HG02623 (cell line): Measurements from ENCODE around the gene HPCAL4.

Experiments used
- ATAC-seq: cut with Tn5 transposase; IDR thresholded peaks from one replicate; pipeline ENCODE4 v1.9.1; 2021; ENCODE audit warnings: moderate library complexity; ENCODE audit not compliant: unreplicated experiment

The HPCAL4 gene

DNA sequence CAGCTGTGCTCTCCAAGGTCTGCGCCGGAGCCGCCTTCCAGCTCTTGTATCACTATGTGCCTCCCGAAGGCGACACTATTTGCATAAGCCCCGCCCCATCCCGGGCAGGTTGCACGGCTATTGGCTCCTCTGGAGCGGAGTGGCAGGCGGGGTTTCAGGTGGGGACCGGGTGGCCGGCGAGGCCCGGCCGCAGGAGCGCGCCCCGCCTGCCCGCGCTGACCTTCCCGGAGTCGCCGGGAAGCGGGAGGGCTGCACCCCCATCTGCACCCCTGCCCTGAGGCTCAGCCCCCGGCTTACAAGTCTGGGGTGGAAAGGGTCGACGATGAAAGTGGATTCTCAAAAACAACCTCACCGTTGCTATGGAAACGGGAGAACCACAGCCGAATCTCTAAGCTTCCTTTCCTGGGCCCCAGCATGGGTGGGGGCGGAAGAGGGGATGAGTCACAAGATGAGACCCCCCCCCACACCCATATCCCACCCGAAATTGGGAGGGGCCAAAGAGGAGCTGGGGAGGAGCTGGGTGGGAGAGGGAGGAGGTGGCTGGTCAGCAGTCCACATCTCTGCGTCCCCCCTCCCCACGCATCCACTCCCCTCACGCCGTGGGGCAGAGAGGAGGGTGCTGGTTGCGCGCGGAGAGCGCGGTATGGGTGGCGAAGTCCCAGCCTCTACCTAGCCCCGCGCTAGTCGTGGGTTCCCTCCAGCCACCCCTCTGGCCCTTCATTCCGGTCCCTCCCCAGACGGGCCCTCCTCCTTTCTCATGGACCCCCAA is at the start of gene HPCAL4:
HPCAL4 (minus strand) TSS at position 51 of the 769 bp plus-strand sequence. CDS start 6,830 bp downstream, outside the sequence.
- ATAC-seq, result peak; percentile 77

DNA sequence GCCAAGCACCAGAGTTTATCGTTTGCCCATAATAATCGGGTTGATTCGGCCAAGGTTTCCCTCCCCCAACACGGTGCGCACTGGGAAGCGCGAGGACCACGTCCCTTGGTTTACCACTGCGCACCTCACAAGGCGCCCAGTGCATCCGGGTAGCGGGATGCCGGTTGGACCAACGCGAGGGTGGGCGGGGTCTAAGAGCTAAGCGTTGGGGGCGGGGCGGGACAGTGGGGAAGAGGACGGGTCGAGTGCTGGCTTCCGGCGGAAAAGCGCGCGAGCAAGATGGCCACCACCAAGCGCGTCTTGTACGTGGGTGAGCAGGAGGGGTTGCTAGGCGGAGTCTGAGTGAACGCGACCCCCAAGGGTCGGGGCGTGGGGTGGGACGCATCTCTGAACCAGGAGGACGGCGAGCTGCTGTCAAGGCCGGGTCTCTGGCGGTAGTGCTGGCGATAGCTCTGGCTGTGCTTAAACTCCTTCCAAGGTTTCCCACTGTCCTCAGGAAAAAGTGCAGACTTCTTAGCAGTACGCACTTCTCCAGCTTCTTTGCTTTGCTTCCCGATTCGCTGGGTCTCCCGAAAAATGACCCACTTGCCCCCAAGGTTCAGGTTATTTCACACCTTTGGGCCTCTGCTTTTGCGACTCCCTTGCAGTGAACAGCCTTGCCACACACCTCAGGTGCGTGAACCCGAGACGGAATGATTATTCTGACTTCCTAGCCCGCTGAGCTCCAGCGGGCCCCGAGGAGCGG is 47.6 kb upstream of the HPCAL4 start, which contains the start of gene PPIE:
PPIE (plus strand) TSS at position 261 of the 745 bp plus-strand sequence; CDS start at position 280, 19 bp downstream.
- peak; percentile 75 for ATAC-seq

DNA sequence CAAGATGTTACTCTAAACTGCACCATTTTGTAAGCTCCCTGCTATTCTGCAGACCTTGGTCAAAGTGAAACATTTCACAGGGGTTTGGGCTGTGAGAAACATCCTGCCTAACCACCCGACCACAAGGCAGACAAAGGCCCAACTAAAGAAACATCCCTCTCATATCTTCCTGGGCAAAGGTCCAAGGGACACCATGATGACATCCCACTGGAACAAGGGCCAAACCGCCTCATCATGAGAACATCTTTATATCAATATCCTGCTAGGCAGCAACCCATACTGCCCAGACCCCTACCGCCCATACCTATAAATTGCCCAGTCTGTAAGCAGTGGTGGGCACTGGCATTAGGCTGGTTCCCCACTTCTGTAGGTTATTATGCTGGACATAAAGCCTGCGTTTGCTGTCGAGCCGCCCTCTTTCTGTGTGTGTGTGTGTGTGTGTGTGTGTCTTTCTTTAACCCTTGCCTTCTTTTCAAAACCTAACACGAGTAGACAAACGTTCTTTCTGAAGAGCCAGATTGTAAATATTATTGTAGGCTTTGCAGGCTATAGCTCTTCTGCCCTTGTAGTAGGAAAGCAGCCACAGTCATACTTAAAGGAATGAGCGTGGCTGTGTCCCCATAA is 46.4 kb upstream of the HPCAL4 start:
- no peak for ATAC-seq

DNA sequence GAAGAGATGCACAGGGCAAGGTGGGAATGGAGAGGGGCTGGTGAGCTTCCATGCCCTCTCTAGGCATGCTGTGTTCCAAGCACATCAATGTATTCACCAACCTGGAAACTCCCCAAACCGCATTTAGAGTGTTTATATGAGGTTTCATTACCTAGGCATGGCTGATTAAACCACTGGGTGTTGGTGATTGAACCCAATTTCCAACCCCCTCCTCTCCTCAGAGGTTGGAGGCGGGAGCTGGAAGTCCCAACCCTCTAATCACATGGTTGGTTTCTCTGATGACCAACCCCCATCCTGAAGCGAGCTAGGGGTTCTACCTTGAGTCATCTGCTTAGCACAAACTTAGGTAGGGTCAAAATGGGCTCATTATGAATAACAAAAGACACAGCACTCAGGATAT is 44.5 kb upstream of the HPCAL4 start:
- no peak for ATAC-seq

DNA sequence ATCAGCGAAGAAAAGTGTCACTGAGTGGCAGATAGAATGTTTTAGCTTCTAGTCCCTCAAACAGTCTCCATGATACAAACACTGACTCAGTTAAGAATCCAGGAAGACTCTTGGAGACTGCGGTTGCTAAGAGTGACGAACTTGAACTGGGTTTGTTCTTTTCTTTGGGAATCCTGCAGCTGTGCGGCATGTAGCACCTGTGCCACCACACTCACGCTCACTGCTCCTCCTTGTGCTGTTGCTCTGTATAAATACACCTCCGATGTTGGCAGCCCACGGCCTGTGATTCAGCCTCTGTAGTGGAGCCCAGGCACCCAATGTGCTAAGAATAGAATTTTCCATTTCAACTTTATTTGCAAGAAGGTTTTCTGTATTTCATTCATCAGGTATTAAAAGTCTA is 41.9 kb upstream of the HPCAL4 start:
- no peak for ATAC-seq

DNA sequence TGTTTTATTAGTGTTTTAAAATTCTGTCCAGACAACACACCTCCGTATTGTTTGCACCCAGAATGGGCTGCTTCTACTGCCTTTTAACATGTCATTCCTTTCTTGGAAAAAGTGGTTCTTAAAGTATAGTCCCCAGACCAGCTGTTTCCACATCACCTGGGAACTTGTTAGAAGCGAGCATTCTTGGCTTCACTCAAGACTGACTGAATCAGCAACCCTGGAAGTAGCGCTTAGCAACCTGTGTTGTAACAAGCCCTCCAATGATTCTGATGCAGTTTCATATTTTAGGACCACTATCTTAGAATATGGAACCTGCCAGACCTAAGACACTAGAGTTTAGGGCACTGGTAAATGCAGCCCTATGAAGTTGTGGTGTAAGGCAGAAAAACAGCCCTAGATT is 41.5 kb upstream of the HPCAL4 start:
- no peak for ATAC-seq

- ATAC-seq, result no peak
Observed at GRCh38 chr1:39729842-39730241, 38.6 kb upstream of the HPCAL4 start.

DNA sequence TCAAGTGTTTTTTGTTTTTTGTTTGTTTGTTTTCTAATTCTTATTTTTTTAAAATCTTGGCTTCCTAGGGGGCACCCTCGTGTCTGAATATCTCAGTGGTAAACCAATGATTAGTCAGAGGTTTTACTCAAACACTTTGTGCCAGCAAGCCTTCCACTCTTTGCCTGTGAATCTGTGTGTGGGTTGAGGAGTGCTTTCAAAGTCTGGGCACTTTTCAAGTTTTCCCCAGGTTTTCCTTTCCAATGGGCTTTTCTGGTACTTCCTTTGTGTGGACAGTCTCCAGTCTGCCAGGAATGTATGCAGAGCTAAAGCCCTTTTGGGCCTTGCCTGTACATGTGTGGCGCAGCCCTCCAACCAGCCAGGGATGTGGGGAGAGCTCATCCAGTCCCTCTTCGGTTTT is 37.8 kb upstream of the HPCAL4 start:
- no peak for ATAC-seq

DNA sequence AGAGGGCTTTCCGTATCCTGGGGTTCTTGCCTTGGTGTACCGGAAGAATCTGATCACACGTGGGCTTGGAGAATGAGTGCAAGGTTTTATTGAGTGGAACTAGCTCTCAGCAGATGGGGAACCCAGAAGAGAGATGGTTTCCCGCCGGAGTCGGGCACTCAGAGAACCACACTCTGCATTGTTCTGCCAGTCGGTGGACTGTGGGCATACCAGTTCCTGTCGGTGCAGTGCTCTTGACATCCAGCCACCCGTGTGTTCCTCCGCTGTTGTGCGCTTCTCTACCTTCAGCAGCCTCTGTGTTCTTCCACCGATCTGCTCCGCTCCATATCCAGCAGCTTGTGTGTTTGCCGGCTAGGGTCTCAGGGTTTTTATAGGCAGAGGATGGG is 36.7 kb upstream of the HPCAL4 start:
- no peak for ATAC-seq

DNA sequence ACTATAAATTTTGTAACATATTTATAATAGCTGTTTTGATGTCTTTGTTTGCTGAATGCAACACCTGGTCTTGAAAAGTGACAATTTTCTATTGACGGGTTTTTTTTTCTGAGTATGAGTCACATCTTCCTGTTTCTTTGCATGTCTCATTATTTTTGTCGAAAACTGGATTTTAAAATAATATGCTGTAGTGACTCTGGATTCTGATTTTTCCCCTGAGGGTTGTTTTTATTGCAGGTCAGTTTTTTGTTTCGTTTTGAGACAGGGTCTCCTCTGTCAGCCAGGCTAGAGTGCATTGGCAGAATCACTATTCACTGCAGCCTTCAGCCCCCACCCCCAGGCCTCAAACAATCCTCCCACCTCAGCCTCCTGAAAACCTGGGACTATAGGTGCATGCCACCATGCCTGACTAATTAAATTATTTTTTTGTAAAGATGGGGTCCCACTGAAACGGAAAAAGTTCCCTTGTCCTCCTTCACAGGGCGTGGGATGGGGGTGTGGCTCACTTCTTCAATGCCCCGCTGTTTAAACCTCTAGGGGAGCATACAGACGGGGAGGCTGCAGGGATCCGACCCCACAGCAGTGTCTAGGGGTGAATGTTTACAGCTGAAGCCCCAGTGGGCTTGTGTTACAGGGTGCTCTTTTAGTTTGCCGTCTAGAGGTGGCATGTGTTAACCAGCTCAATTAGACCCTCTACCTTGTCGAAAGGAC is 36.1 kb upstream of the HPCAL4 start:
- no peak for ATAC-seq

DNA sequence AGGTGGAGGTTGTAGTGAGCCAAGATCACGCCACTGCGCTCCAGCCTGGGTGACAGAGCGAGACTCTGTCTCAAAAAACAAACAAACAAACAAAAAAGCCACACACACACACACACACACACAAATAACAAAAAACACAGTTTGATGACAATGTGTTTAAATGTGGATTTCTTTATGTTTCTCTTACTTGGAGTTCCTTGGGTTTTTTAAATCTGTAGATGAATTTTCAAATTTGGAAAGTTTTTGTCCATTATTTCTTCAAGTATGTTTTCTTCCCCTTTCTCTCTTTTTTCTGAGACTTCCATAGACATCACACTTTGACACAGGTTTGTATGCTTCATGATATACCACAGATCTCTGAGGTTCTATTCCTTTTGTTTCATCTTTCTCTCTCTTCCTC is 35.4 kb upstream of the HPCAL4 start:
- ATAC-seq, result no peak

DNA sequence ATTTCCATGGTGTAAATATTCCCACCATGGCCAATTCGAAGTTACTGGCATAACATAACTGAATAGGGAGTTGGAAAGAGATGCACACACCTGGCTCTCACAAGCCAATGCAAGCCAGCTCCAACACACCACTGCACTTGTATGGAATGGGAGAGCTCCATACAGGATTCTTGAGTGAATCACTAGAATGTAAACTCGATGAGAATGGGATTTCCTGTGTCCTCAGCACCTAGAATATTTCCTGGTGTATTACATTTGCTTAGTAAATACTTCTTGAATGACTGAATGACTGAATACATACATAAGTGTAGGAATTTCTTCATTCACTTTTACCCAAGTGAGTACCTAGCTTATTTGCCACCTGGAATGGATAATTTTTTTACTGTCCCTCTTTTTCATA is 31.3 kb upstream of the HPCAL4 start:
- no peak for ATAC-seq

- ATAC-seq, result no peak
Observed at GRCh38 chr1:39721664-39722063, 30.4 kb upstream of the HPCAL4 start.

- no peak for ATAC-seq
Observed at GRCh38 chr1:39720094-39720999, 29.1 kb upstream of the HPCAL4 start.

DNA sequence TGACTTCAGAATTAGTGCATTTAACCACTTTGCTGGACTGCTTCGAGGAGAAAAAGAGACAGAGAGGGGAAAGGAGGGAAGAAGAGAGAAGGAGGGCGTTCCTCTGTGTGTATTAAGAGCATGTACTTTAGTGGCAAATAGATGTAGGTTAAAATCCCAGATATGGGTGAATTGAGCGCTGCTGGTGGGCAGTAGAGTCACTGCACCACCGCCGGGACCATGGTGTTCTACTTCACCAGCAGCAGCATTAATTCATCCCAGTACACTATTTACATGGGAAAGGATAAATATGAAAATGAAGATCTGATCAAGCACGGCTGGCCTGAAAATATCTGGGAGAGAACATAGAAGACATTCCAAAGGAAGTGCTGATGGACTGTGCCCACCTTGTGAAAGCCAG is 26.6 kb upstream of the HPCAL4 start:
- no peak for ATAC-seq

DNA sequence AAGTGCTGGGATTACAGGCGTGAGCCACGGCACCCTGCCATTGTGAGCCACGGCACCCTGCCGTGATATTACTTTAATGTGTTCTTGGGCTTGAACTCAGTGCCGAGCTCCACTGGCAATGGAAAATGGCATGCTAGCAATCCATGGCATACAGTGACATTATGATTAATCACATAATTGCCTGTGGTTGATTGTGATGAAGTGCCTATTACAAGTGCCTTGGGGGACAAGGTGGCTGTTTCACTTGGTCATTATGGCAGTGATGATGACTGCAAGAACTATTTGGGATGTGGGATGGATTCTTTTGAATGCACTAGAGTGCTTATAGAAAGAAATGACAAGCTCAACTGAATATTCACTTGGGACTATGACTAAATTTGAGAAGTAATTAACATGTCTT is 22.3 kb upstream of the HPCAL4 start:
- no peak for ATAC-seq

DNA sequence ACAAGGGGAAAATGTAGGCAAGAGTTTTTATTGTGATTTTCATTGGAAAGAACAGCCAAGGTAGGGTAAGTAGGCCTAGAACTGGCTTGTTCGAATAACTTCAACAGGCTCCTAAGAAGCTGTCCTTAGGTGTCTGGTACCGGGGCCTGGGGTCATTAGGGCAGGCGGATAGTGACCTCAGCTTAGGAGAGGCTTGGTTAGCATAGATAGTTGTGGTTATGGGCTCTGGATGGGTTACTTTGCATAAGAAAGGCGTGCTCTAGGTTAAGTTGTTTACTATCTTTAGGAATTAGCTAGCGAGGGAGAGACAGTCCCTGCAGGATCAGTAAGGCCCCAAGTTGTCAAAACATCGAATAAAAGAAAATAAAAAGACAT is 20.7 kb upstream of the HPCAL4 start:
- ATAC-seq, result no peak

DNA sequence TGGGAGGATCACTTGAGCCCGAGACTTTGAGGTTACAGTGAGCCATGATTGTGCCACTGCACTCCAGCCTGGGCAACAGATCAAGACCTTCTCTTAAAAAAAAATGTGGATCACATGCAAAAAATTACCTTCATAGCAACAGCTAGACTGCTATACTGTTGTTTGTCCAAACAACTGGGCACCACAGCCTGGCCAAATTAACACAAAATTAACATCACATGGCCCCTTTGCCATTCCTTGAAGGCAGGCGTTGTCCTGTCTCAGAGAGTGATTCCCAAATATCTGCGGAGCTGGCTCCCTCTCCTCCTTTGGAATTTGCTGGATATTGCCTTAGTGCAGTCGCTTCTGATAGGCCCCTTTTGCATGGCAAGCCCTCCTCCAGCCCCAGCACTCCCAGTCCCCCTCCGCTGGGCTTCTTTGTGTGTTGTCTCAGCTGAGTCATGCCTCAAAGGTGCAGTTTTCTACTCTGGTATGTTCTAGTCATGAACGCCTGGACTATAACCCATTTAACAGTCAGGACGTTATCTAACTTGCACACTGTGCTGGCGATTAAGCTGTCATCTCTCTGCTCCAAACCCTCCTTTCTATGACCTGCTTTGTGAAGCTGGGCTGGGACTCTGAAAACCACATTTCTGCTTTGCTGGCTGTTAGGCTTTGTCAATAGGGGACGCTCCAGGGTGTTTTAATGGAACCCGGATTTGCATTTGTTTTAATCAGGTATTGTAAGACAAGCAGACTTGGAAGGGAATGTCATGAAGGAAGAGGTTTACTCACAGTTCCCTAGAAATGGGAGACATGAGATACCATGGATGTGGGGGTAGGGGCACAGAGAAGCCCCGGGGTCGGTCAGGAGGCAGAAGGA is 20.1 kb upstream of the HPCAL4 start:
- ATAC-seq, result no peak

GRCh38 chr1:39707506-39707905 is 16.3 kb upstream of the HPCAL4 start:
- no peak for ATAC-seq
